ENCODE results near the gene DCXR.

The DCXR gene

GRCh38 chr17:81998691-81999438 lies 38.6 kb downstream of the DCXR start:
- no peak for DNase-seq (ENCODE audit: low read depth in 2 of 2)

GRCh38 chr17:81998212-81998611 lies 39.3 kb downstream of the DCXR start:
- DNase-seq (ENCODE audit: low read depth in 2 of 2) = no peak

- no peak for DNase-seq (ENCODE audit: low read depth in 2 of 2)
Measured at GRCh38 chr17:81996757-81997441, 40.6 kb downstream of the DCXR start.

GRCh38 chr17:81996232-81996756 lies 41.2 kb downstream of the DCXR start:
- DNase-seq (ENCODE audit: low read depth in 2 of 2) = no peak

- no peak for DNase-seq (ENCODE audit: low read depth in 2 of 2)
Measured at GRCh38 chr17:81995463-81996231, 41.9 kb downstream of the DCXR start.

GRCh38 chr17:81994593-81995462 lies 42.7 kb downstream of the DCXR start:
- DNase-seq (ENCODE audit: low read depth in 2 of 2) = no peak

GRCh38 chr17:81993729-81994592 lies 43.5 kb downstream of the DCXR start:
- no peak for DNase-seq (ENCODE audit: low read depth in 2 of 2)

- DNase-seq (ENCODE audit: low read depth in 2 of 2) = no peak
Measured at GRCh38 chr17:81992306-81993102, 45.0 kb downstream of the DCXR start.

GRCh38 chr17:81991684-81992305 lies 45.7 kb downstream of the DCXR start:
- DNase-seq (ENCODE audit: low read depth in 2 of 2) = no peak

- DNase-seq (ENCODE audit: low read depth in 2 of 2) = no peak
Measured at GRCh38 chr17:81990836-81991683, 46.4 kb downstream of the DCXR start.

- DNase-seq (ENCODE audit: low read depth in 2 of 2) = no peak
Measured at GRCh38 chr17:81987161-81987770, 50.2 kb downstream of the DCXR start.

GRCh38 chr17:81986606-81987005 lies 50.9 kb downstream of the DCXR start:
- DNase-seq (ENCODE audit: low read depth in 2 of 2) = no peak
